Endodermal cell (in vitro differentiated cells): ENCODE results near the gene CHCHD3. TPM values are rescaled to one million over a fixed set of nuclear protein-coding genes. Genes with fewer than 3 reads are reported as not detected.

ENCODE experiments used
- DNase-seq: peaks from one replicate; pipeline ENCODE4 v3.0.0-alpha.2; 2017
- H3K27ac ChIP-seq: 2 replicates; pipeline ENCODE4 v1.5.1; 2013; ENCODE audit warnings: mild to moderate bottlenecking, low read depth, low read length, moderate library complexity
- H3K27me3 ChIP-seq: 2 replicates; pipeline ENCODE4 v1.6.1; 2013; ENCODE audit warnings: mild to moderate bottlenecking, low read length, moderate library complexity; ENCODE audit not compliant: insufficient read depth, control insufficient read depth, poor library complexity, severe bottlenecking
- H3K36me3 ChIP-seq: 2 replicates; pipeline ENCODE4 v1.7.0; 2013; ENCODE audit warnings: mild to moderate bottlenecking, low read length, moderate library complexity; ENCODE audit not compliant: control insufficient read depth, insufficient read depth
- H3K4me1 ChIP-seq: one replicate; pipeline ENCODE4 v1.7.0; 2013; ENCODE audit warnings: low read length; ENCODE audit not compliant: control insufficient read depth, insufficient read depth
- H3K4me3 ChIP-seq: 2 replicates; pipeline ENCODE4 v1.5.1; 2013; ENCODE audit warnings: mild to moderate bottlenecking, low read length, moderate library complexity
- H3K9ac ChIP-seq: 2 replicates; pipeline ENCODE4 v1.6.1; 2013; ENCODE audit warnings: mild to moderate bottlenecking, low read length, moderate library complexity; ENCODE audit not compliant: poor library complexity, severe bottlenecking; ENCODE audit errors: extremely low read depth
- H3K9me3 ChIP-seq: 2 replicates; pipeline ENCODE4 v1.6.1; 2013; ENCODE audit warnings: mild to moderate bottlenecking, low read length, moderate library complexity; ENCODE audit not compliant: control insufficient read depth
- H3K27ac Mint-ChIP-seq: 2 replicates; pipeline ENCODE4 v1.8.0; 2020; ENCODE audit warnings: mixed read lengths
- H3K27me3 Mint-ChIP-seq: 2 replicates; pipeline ENCODE4 v1.8.0; 2021; ENCODE audit warnings: mild to moderate bottlenecking, mixed read lengths; ENCODE audit not compliant: insufficient read depth
- H3K36me3 Mint-ChIP-seq: 2 replicates; pipeline ENCODE4 v1.8.0; 2020; ENCODE audit warnings: low read depth, mixed read lengths
- H3K4me1 Mint-ChIP-seq: 2 replicates; pipeline ENCODE4 v1.8.0; 2020; ENCODE audit warnings: mixed read lengths
- H3K4me3 Mint-ChIP-seq: 2 replicates; pipeline ENCODE4 v1.8.0; 2020; ENCODE audit warnings: mild to moderate bottlenecking, moderate library complexity, mixed read lengths
- H3K9me3 Mint-ChIP-seq: 2 replicates; pipeline ENCODE4 v1.8.0; 2020; ENCODE audit warnings: mild to moderate bottlenecking, mixed read lengths
- WGBS, 2 experiments: methylation state at CpG; one replicate each; pipeline versions ENCODE4 v1.1.5 to v1.1.7; 2013; ENCODE audit warnings: missing lambda C conversion rate in 2 of 2, mixed read lengths in 1 of 2; ENCODE audit not compliant: insufficient coverage in 1 of 2, insufficient read length in 1 of 2; 5-methylcytosine and 5-hydroxymethylcytosine counted together
- total RNA-seq, 2 donors: library from RNA; stranded (reverse); fragmentation: NEBNext Ultra II Directional in 1 of 2; extraction: Animal tissue kit (Norgen Biotek cat#: 25700) in 1 of 2; gene quantifications; 2 replicates in 1 of 2; 3 replicates in 1 of 2; pipeline ENCODE4 v1.2.1, GENCODE V29; 2021
- TF ChIP-seq, protein P1 (sequence below): fragments of 200-600 bp; sonication (generic); conservative IDR thresholded peaks from 2 replicates; pipeline ENCODE4 v1.5.0; 2021; ENCODE audit warnings: antibody characterized with exemption, mild to moderate bottlenecking

Gene CHCHD3
- total RNA-seq, 2 donors from 2014 or later: 70.4 to 75.2 TPM

GRCh38 chr7:132789281-132789680, 292.6 kb downstream of the CHCHD3 start:
- no peak overlapping the region for H3K27ac ChIP-seq
- peak overlapping the region; percentile 72 for H3K27ac Mint-ChIP-seq

DNA sequence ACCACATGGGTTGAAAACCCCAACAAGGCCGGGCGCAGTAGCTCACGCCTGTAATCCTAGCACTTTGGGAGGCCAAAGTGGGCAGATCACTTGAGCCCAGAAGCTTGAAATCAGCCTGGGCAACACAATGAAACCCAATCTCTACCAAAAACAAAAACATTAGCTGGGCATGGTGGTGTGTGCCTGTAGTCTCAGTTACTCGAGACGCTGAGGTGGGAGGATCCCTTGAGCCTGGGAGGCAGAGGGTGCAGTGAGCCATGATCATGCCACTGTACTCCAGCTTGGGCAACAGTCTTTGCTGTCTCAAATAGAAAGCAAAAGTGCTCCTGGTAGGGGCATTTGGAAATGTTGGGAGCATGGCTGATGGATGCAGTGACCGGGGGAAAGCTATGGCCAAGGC, 296.0 kb downstream of the CHCHD3 start:
- WGBS, 2 experiments: 95% methylated on average over 6 of the region's 6 CpGs; no CpG with 5 or more reads in 1 of the 2 experiments
- no peak overlapping the region for H3K27ac Mint-ChIP-seq
- no peaks in the 10 kb centered on the region for H3K36me3 ChIP-seq

More at GRCh38 chr7:132789281-132789680, 292.6 kb downstream of the CHCHD3 start:
- H3K4me1 Mint-ChIP-seq: peaks cover 20% of the 10 kb centered on the region
- Histone ChIP-seq H3K27me3 (no peaks in the 10 kb centered on the region), H3K9me3 (no peaks in the 10 kb centered on the region), H3K4me1 (no peaks in the 10 kb centered on the region), H3K9ac (no peak overlapping the region), H3K36me3 (no peaks in the 10 kb centered on the region), H3K4me3 (no peak overlapping the region)
- H3K36me3 Mint-ChIP-seq: peaks cover 11% of the 10 kb centered on the region
- peak; percentile 67 for DNase-seq
- H3K9me3 Mint-ChIP-seq: no peaks in the 10 kb centered on the region
- H3K27me3 Mint-ChIP-seq: no peaks in the 10 kb centered on the region
- WGBS, 2 experiments: 81 to 84% methylated on average over 3 to 6 of the region's 6 CpGs
- H3K4me3 Mint-ChIP-seq: no peak overlapping the region
- TF ChIP-seq, protein P1, sequence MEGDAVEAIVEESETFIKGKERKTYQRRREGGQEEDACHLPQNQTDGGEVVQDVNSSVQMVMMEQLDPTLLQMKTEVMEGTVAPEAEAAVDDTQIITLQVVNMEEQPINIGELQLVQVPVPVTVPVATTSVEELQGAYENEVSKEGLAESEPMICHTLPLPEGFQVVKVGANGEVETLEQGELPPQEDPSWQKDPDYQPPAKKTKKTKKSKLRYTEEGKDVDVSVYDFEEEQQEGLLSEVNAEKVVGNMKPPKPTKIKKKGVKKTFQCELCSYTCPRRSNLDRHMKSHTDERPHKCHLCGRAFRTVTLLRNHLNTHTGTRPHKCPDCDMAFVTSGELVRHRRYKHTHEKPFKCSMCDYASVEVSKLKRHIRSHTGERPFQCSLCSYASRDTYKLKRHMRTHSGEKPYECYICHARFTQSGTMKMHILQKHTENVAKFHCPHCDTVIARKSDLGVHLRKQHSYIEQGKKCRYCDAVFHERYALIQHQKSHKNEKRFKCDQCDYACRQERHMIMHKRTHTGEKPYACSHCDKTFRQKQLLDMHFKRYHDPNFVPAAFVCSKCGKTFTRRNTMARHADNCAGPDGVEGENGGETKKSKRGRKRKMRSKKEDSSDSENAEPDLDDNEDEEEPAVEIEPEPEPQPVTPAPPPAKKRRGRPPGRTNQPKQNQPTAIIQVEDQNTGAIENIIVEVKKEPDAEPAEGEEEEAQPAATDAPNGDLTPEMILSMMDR: peak; percentile 68

GRCh38 chr7:132784406-132784805, 297.5 kb downstream of the CHCHD3 start:
- Histone ChIP-seq H3K27me3 (no peaks in the 10 kb centered on the region), H3K4me3 (no peak overlapping the region), H3K36me3 (no peaks in the 10 kb centered on the region), H3K4me1 (peaks cover 10% of the 10 kb centered on the region), H3K27ac (no peak overlapping the region), H3K9ac (no peak overlapping the region), H3K9me3 (no peaks in the 10 kb centered on the region)
- no peak for DNase-seq
- Mint-ChIP-seq H3K27ac (no peak overlapping the region), H3K27me3 (no peaks in the 10 kb centered on the region), H3K9me3 (no peaks in the 10 kb centered on the region), H3K4me1 (peaks cover 33% of the 10 kb centered on the region), H3K36me3 (peaks cover 15% of the 10 kb centered on the region), H3K4me3 (no peak overlapping the region)
- 92 to 95% methylated on average over 2 to 4 of the region's 4 CpGs for WGBS, 2 experiments
- TF ChIP-seq, protein P1: no peak

More for the DNA sequence above, 296.0 kb downstream of the CHCHD3 start:
- Histone ChIP-seq H3K4me3 (no peak overlapping the region), H3K27ac (no peak overlapping the region), H3K27me3 (no peaks in the 10 kb centered on the region), H3K9me3 (no peaks in the 10 kb centered on the region), H3K4me1 (peaks cover 10% of the 10 kb centered on the region), H3K9ac (no peak overlapping the region)
- DNase-seq: no peak
- TF ChIP-seq, protein P1: no peak
- peaks cover 38% of the 10 kb centered on the region for H3K4me1 Mint-ChIP-seq
- H3K4me3 Mint-ChIP-seq: no peak overlapping the region
- no peaks in the 10 kb centered on the region for H3K9me3 Mint-ChIP-seq
- H3K36me3 Mint-ChIP-seq: peaks cover 15% of the 10 kb centered on the region
- H3K27me3 Mint-ChIP-seq: no peaks in the 10 kb centered on the region
